GM18519 (cell line): Measurements from ENCODE around the gene FRMPD1.
"Not testable (repeated sequence)": the region's sequence is repeated elsewhere in the genome, so short reads cannot be mapped to it uniquely, and the experiment has no call there.

Experiments used
- ATAC-seq: cut with Tn5 transposase; IDR thresholded peaks from one replicate; pipeline ENCODE4 v1.9.1; 2021; ENCODE audit warnings: mild to moderate bottlenecking, moderate library complexity; ENCODE audit not compliant: unreplicated experiment, low FRiP score

FRMPD1 gene

GRCh38 chr9:37650873-37651768, at the start of gene FRMPD1:
Gene FRMPD1, plus strand, starts transcription at chr9:37650954. Its CDS starts 41,688 bp downstream, at chr9:37692642.
- ATAC-seq, result peak; percentile 56

DNA sequence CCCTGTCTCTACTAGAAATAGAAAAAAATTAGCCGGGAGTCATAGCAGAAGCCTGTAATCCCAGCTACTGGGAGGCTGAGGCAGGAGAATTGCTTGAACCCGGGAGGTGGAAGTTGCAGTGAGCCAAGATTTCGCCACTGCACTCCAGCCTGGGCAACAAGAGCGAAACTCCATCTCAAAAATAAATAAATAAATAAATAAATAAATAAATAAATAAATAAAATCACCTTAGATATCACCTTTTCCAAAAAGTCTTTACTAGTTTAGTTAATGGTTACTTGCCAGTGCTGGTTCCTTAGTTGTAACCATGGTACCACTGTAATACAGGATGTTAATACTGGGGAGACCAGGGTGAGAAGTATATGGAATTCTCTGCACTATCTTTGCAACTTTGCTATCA, 48.7 kb upstream of the FRMPD1 start:
- ATAC-seq, result not testable (repeated sequence)

- no peak for ATAC-seq
These were observed 47.9 kb upstream of the FRMPD1 start for GRCh38 chr9:37602817-37603216.

DNA sequence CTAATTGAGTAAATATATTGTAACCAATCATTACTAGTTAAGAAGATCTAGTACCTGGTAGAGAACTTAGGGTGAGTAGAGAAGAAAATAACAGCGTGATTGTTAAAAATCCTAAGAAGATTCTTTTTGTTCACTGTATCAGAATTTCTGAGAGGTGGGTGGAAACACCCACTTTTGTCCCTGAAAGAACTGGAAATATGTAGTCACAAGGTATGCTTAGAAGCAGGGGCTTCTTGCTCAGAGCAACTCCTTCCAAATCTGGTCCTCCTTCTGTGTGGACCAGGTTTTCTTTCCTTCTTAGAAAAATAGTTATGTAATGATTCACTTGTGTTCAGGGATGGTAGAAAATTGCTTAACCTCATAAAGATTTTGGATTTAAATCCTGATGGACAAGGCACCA, 46.5 kb upstream of the FRMPD1 start:
- no peak for ATAC-seq

DNA sequence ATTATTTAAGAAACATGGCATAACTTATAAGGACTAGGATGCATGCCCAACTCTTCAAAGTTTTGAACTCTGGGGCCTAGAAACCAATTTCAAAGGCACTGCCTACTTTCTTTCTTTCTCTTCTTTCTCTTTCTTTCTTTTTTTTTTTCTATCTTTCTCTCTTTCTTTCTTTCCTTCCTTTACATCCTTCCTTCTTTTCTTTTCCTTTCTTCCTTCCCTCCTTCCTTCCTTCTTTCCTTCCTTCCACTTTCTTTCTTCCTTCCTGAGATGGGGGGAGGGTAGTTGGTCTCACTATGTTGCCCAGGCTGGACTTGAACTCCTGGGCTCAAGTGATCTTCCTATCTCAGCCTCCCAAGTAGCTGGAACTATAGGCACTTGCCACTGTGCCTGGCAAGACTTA, 42.5 kb upstream of the FRMPD1 start:
- ATAC-seq, result no peak

- ATAC-seq, result no peak
These were observed 40.9 kb upstream of the FRMPD1 start for GRCh38 chr9:37609735-37610397.

- ATAC-seq, result no peak
These were observed 39.7 kb upstream of the FRMPD1 start for GRCh38 chr9:37611014-37611413.

GRCh38 chr9:37611961-37612360, 38.8 kb upstream of the FRMPD1 start:
- no peak for ATAC-seq

DNA sequence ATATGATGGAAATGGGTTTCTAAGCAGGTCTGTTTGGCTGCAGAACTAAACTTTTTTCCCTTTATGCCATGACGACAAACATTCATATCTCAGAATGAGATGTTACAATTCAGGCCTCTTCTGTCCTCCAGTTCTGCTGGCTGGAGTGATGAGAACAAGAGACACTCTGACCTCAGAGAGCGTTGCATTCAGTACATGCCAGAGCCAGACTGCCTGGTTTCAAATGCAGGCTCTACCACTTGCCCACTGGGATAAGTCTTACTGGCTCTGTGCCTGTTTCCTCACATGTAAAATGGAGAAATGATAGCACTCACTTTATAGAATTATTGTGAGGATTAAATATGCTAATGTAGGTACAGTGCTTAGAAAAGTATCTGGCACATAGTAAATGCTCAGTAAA, 33.6 kb upstream of the FRMPD1 start:
- ATAC-seq, result no peak

DNA sequence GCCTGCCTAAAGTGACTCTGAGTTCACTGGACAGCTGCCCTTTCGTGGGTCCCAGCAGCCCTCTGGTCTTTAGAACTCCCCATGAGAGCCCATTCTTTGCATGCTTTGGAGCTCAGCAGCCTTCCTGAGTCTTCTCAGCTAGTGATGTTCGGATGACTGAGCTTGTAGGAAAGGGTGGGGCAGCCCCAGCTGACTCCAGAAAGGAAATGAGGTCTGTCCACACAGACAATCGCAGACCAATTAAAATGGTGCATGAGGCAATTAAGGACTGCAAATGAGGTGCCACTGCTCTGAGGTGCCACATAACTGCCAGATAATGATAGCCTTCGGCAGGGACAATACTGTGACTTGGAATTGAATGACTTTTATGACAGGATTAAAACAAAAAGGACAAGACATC, 32.9 kb upstream of the FRMPD1 start:
- no peak for ATAC-seq

DNA sequence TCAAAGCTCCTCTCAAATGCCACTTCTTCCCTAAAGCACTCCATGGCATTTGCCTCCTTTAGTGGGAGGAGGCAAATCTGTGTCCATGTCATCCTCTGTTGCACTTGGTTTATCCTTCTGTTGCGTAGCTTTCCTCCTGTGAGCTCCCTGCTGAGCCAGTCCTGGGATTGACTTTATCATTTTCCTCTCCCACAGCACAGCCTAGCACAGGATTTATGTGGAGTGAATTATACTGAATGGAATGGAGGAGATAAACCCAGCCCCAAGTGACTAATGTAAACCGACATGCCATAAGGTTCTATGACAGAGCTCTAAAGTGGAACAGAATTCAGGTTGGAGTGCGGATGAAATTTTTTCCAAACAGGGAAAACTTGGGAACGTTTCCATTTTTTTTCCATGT, 31.9 kb upstream of the FRMPD1 start:
- no peak for ATAC-seq

DNA sequence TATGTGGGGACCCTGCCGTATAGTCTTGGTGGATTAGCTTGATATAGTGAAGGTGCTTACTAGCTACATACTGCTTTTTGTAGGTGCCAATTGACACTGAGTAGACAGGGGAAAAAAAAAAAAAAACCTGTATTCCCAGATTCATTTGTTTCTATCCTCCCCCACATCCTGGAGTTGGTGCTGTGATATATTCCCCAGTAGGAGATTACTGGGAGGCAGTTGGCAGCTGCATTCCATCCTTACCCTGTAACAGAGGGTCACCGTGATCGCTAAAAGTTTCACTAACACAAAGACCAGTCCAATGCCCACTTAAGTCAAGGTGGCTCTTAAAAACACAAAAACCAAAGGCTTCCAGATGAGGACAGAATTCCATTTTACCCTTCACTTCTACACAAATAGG, 30.9 kb upstream of the FRMPD1 start:
- no peak for ATAC-seq

DNA sequence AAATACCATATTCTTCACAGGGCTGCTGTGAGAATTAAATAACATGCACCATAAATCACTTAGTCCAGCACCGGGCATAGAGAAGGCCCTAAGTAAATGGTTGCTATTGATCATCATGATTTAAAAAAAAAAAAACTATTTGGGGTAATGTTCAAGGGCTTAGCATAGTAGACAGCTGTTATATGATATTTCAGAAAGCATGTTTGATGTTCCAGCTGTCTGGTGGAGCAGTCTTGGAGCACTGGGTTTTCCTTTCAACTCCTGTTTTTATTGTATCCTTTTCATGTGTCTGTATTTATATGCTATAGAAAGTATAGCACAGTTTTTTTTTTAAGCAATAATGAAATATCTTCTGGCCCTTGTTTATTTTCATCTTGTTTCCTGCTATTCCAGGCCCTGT, 30.4 kb upstream of the FRMPD1 start:
- no peak for ATAC-seq

GRCh38 chr9:37621273-37622121, 29.3 kb upstream of the FRMPD1 start:
- no peak for ATAC-seq

DNA sequence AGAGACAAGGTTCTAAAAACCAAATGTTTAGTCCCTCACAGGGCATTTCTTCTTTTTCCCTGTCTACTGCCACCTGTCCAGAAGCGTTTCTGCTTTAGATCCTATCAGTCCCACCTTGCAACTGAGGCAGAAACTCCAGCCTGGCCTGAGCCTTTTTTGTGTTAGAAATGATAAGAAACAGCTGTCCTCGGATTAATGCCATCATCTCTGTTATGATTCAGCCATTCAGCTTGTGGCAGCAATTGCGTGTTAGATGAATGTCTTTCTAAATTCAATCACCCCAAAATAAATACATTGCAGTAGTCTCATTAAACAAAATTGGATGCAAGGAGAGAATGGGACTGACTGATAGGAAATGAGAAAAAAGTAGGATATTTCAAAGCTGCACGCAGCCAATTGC, 28.3 kb upstream of the FRMPD1 start:
- no peak for ATAC-seq

- no peak for ATAC-seq
These were observed 27.5 kb upstream of the FRMPD1 start for GRCh38 chr9:37623267-37623666.

GRCh38 chr9:37624073-37624472, 26.7 kb upstream of the FRMPD1 start:
- ATAC-seq, result no peak

- no peak for ATAC-seq
These were observed 25.6 kb upstream of the FRMPD1 start for GRCh38 chr9:37625036-37625757.

DNA sequence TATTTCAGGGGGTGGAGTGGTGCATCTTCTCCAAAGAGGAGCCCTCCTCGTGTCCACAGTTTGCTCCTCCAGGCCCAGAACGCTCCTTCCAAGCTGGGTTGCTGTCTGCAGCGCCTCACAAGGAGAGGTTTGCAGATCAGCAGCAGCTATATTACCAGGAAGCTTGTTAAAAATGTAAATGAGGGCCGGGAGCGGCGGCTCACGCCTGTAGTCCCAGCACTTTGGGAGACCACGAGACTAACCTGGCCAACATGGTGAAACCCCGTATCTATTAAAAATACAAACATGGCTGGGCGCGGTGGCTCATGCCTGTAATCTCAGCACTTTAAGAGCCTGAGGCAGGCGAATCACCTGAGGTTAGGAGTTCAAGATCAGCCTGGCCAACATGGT, 25.0 kb upstream of the FRMPD1 start:
- ATAC-seq, result no peak

DNA sequence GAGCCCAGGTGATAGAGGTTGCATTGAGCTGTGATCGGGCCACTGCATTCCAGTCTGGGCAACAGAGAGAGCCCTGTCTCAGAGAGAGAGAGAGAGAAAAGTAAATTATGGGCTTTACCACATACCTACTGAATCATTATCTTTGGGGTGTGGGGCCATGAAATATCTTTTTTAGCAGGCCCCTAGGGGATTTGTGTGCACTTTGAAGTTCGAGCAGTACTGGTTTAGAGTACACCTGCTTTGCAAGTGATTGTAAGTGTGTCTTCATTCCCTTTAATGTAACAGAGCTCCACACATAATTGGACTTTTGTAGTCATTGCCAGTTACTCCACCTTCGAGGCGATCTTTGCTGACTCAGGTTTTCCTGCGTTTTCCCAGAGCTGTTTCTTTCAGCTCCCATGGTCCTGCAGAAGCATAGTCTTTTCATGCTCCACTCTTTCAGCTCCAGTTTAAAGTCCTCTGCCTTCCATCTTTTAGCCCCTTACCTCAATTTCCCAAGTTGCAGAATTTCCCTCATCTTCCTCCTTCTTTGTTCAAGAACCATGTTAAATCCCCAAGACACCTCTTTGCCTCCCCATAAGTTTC, 24.0 kb upstream of the FRMPD1 start:
- no peak for ATAC-seq
